Measurements from ENCODE around the gene NOS3.
"Not testable (repeated sequence)": the region's sequence is repeated elsewhere in the genome, so short reads cannot be mapped to it uniquely, and the experiment has no call there.

Gene NOS3

DNA sequence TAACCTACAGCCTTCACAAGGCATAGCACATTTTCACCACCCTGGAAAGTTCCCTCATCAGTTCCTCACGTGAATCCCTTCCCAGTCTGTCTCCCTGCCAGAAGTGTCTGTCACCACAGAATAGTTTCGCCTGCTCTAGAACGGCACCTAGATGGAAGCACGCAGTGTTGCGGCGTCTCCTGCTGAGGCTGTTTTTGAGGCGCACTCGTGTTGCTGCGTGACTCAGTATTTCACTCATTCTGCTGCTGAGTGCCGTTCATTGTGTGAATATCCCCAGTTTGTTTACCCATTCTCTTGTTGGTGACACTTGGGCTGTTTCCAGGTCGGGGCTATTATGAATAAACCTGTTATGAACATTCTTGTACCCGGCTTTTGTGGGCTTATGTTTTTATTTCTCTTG is 12.8 kb downstream of the NOS3 start:
- no peak for DNase-seq

DNA sequence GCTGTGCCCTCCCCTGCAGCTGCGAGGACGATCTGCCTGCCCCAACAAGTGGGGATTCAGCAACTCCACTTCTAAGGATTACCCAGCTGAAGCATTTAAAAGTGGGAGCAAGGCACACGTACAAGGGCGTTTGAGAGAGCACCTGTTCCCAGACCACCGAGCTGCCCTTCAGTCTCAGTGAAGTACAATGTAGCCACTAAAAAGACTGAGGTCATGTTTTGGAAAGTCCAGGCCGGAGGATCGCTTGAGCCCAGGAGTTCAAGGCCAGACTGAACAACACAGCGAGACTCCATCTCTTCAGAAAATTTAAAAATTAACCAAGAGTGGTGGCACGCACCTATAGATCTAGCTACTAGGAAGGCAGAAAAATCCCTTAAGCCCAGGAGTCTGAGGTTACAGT is 14.7 kb downstream of the NOS3 start:
- DNase-seq, result no peak

GRCh38 chr7:151006590-151007300 is 15.9 kb downstream of the NOS3 start:
- DNase-seq, result no peak

GRCh38 chr7:151007469-151007898 is 16.7 kb downstream of the NOS3 start:
- no peak for DNase-seq

DNA sequence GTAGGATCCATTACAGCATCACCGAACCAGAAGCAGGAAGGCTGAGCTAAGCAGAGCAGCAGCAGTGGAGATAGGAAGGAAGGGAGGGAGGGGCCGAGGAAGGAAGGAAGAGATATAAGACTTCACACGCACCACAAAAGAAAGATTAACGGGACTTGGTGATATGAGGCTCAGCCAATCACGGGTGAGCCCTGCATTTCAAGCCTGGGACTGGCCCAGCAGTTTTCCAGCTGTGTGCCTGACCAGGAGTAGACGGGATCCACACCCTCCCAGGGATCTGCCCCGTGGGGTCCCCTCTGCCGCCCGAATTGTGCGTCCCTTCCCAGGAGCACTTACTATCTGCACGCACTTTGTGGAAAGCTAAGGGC is 17.3 kb downstream of the NOS3 start:
- no peak for DNase-seq

GRCh38 chr7:151008511-151009323 is 17.9 kb downstream of the NOS3 start:
- no peak for DNase-seq

- no peak for DNase-seq
Observed at GRCh38 chr7:151009327-151010036, 18.7 kb downstream of the NOS3 start.

- DNase-seq, result no peak
Observed at GRCh38 chr7:151010037-151010306, 19.2 kb downstream of the NOS3 start.

GRCh38 chr7:151010307-151011096 is 19.7 kb downstream of the NOS3 start:
- no peak for DNase-seq

- DNase-seq, result no peak
Observed at GRCh38 chr7:151011097-151011409, 20.2 kb downstream of the NOS3 start.

GRCh38 chr7:151011616-151012015 is 20.8 kb downstream of the NOS3 start:
- not testable (repeated sequence) for DNase-seq

GRCh38 chr7:151012031-151012692 is 21.3 kb downstream of the NOS3 start:
- DNase-seq, result no peak

- no peak for DNase-seq
Observed at GRCh38 chr7:151012911-151013347, 22.1 kb downstream of the NOS3 start.

DNA sequence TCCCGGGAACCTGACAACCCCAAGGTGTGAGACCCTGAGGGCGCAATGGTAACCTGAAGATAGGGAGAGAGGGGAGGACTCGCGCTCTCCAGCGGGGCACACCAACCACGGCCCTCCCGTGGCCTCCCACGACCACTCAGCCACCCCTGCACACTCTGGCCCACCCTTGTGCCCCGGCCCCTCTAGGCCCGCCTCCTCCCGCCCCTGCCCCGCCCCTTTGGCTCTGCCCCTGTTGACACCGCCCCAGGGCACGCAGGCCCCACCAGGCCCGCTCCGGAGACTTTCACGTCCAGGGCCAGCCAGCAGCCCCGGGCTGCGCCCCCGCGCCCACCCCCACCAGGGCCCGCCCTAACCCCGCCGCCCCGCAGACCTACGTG is 22.5 kb downstream of the NOS3 start:
- DNase-seq, result no peak

- no peak for DNase-seq
Observed at GRCh38 chr7:151013733-151014497, 23.1 kb downstream of the NOS3 start.

DNA sequence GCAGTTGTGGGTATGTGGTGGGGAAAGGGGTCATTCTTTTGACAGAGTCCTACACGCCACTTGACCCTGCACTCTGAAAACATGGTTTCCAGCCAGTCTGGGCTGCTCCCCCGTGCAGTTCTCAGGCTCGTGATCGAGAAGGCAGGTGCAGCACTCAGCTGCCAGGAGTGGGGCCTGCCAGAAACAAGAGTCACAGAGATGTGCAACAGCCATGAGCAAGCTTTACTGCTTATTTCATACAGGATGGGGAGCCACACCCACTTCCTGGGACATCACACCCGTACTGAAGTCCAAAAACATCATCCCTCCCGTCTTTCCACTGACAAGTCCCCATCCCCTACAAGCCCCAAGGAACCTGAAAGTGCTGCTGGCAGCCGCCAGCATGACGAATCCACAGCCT is 24.1 kb downstream of the NOS3 start:
- DNase-seq, result no peak

GRCh38 chr7:151015967-151016366 is 25.1 kb downstream of the NOS3 start:
- no peak for DNase-seq

- no peak for DNase-seq
Observed at GRCh38 chr7:151016505-151016904, 25.7 kb downstream of the NOS3 start.

GRCh38 chr7:151016942-151017341 is 26.1 kb downstream of the NOS3 start:
- no peak for DNase-seq

- DNase-seq, result no peak
Observed at GRCh38 chr7:151017370-151017952, 26.6 kb downstream of the NOS3 start.

DNA sequence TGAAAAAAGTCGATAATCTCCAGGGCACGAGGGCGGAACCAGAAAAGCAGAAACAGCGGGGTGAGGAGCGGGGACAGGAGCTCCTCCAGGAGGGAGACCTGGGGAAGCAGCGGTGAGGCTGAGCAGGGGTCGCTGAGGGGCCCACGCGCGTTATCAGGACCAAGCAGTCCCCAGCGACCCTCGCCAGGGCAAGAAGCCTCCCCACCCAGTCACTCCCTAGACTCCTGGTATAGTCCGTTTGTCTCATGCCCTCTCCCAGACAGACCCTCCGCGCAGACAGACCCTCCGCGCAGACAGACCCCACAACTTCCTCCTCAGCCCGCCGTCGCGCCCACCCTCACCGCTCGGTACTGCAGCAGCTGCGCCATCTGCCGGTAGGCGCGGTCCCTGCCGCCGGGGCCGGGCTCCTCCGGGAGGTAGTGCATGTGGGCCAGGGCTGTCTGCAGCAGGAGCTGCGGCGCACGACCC is 27.2 kb downstream of the NOS3 start:
- no peak for DNase-seq
